GM19035 (cell line): ENCODE results near the gene KRT14.
"Not testable (repeated sequence)": the region's sequence is repeated elsewhere in the genome, so short reads cannot be mapped to it uniquely, and the experiment has no call there.

ENCODE experiments used
- ATAC-seq: cut with Tn5 transposase; IDR thresholded peaks from one replicate; pipeline ENCODE4 v1.9.1; 2021; ENCODE audit not compliant: unreplicated experiment

KRT14 gene

DNA sequence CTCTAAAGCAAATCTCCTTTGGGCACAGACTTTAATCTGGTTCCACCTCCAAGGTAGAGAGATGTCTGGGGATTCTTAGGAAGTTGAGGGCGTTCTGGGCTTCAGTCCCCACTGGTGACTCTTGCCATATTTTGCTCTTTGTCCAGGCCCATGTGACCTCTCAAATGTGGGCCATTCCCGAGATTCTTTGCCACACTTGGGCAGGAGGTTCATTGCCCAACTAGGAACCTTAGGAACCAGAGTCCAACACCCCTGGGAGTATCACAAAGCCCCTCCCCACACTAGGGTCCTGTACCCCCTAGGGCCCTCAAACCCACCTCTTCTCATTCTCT lies 6.5 kb downstream of the KRT14 start:
- no peak for ATAC-seq

DNA sequence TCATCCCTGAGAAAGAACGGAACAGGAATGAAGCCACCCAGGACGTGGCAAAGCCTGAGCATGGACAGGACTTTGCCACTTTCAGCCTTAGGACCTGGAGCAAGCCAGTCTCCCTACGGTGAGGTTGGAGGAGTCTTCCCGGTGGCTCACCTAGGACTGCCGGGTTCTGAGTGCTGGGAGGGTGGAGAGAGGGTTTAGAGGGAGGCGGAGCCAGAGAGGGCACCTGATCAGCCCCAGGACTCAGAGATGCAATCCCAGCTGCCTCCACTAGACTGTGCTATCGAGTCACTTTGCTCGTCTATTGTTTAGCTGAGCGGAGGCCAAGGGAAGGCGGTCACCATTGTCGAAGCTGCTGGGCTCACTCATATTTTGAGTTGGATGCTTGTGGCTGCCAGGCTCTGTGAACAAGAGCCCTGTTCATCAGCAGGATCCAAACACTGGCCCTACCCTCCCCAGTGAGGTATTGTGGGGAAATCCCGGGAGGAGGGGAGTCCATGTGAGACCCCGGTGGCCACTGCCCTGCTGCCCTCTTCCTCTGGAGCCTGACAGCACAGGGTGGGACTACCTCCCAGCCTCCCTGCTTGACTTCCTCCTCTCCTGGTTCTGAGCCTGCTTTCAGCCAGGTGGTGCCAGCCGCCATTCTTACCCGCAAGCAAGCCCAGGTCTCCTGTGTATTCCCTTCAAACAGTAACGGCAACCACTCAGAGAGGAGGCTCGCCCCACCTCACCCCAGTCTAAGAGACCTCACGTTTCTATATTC lies 7.0 kb downstream of the KRT14 start:
- ATAC-seq, result no peak

DNA sequence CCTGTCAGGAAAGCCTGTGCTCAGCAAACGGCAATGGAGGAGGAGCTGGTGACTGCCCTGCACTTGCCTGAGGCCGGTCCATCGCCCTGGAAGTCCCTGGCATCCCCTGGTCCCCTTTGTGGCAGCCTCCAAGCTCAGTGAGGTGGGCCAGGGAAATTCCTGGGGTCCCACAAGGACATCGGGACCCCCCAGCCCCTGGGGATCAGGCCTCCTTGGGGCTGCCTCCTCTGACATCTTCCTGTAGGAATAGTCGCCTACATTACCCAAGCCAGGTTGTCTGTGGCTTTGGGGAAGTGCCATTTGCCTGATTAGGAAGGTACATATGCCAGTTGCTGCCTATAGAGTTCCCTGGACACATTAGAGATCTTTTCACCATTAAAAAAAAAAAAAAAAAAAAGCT lies 7.7 kb downstream of the KRT14 start:
- no peak for ATAC-seq

DNA sequence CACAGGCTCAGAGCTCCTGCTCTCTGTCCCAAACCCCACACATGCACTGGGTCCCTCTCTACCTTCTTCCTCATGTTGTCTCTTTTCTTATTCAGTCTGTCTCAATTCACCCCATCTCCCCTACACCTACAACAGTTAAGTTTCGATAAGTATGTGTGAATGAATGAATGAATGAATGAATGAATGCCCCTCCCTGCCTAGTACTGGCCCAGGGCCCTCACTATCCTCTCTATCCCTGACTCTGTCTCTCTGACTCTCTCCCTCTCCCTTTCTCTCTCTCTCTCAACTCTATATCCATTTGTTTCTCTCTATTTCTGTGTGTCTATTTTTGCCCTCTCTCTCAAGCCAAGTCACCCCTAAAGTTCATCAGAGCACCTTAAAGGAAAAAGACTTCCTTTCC lies 8.2 kb downstream of the KRT14 start:
- ATAC-seq, result no peak

DNA sequence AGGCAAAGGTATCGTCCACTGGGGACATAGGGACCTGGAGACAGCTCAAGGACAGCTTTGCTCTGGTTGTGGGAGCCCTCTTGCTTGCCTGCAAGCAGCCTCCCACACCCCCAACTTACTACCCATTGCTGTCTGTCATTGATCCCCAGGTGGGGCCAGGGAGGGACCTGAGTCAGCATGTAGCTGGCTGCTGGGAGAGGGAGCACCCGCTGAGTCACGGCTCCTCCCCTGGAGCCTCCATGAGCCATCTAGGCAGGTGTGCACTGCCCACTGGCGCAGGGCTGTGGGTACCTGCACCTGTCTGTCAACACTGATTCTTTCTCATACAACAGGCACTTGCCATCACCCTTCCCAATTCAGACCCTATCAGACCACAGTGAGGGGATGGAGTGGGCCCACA lies 10.0 kb downstream of the KRT14 start:
- ATAC-seq, result not testable (repeated sequence)

DNA sequence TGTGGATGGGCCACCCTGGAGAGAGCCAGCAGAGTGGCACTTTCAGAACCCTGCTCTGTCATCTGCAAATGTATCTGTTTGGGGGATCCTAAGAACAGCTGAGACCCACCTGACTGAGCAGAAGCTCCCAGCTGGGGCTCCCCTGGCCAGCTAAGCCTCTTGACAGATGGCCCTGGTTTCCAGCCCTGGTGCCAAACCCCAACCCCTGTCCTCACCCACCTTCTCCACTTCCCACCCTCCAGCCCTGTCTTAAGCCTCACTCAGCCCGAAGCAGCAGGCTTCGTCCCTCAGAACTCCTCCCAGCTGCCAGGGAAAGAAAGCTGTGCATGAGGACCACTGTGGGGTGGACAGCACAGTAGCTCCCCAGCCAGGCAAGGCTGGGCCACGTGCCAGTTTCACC lies 11.4 kb downstream of the KRT14 start:
- ATAC-seq, result no peak

DNA sequence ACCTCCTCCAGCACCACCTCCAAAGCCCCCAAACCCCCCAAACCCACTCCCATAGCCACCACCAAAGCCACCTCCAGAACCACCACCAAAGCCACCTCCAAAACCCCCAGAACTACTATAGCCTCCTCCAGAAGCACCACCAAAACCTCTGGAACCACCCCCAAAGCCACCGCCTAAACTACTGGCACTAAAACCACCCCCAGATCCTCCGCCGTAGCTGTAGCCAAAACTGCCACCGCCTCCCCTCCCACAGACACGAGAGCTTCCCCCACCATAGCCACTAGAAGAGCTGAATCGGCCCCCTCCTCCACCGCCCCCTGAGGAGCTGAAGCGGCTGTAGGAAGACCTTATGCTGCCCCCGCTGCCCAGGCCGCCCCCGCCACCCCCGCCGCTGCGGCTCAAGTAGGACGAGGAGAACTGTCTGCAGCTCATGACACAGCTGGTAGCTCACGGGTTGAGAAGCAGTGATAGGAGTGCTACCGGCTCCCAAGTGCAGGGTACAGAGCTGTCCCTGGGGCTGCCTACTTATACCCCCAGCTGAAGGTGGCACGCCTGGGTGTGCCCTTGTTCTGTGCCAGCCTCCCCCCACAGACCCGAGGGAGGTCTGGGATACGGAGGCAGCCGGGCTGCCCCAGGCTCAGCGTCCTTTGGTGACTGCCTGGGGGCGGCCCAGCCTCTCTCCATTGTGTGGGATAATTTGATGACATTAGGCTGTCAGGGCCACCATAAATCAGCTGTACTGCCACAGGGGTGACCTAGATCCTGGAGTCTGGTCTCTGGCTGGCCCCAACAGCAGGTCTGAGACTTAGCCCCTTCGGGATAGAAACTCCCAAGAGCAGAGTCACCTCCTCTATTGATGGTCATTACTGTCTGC lies 14.9 kb downstream of the KRT14 start, which contains the start of gene KRT9:
Gene KRT9, minus strand, starts transcription at position 499 of the 874 bp plus-strand sequence. Its CDS starts 67 bp downstream, at position 432.
- no peak for ATAC-seq

DNA sequence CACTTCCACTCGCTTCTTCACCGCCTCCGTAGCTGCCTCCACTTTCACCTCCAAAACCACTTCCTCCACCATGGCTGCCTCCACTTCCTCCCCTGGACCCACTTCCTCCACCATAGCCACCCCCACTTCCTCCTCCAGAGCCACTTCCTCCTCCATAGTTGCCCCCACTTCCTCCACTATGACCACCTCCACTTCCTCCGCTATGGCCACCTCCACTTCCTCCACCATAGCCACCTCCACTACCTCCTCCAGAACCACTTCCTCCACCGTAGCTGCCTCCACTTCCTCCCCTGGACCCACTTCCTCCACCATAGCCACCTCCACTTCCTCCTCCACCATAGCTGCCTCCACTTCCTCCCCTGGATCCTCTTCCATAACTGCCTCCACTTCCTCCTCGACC lies 19.4 kb downstream of the KRT14 start:
- ATAC-seq, result no peak

DNA sequence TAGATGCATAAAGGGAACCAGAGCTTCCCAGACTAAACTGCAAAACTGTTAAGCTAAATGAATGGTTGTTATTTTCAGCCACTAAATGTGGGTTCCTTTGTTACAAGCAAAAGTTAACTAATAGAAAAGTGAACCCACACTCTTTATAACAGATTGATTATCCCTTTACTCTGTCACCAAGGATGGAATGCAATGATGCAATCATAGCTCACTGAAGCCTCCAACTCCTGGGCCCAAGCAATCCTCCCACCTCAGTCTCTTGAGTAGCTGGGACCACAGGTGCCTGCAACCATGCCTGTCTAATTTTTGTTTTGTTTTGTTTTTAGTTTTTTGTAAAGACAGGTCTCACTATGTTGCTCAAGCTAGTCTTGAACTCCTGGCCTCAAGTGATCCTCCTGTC lies 21.4 kb downstream of the KRT14 start:
- no peak for ATAC-seq

DNA sequence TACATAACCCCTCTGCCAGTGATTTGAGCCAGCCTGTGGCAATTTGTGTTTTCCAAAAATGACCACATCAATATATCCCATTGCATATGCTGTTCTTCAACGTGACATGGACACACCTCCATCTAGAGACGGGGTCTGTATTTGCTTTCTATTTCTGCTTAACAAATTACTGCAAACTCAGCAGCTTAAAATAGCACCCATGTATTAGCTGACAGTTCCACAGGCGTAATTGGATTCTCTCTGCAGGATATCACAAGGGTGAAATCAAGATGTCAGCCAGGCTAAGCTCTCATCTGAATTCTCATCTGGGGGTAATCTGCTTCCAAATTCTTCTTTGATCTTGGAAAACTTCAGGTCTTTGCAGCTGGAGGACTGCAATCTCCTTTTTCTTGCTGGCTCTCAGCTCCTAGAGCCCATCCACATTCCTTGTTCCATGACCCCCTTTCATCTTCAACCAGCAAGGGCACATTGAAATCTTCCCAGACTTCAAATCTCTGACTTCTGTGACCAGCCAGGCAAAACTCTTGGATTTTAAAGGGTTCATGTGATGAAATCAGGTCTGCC lies 23.0 kb downstream of the KRT14 start:
- ATAC-seq, result no peak

DNA sequence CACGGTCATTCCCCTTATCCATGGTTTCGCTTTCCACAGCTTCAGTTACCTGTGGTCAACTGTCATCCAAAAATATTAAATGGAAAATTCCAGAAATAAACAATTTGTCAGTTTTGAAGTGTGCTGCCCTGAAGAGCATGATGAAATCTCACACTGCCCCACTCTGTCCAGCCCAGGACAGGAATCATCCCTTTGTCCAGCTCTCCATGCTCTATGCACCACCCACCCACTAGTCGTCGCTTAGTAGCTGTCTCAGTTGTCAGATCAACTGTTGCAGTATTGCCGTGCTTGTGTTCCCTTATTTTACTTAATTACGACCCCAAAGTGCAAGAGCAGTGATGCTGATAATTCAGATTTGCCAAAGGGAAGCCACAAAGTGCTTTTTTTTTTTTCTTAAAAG lies 25.1 kb downstream of the KRT14 start:
- no peak for ATAC-seq

DNA sequence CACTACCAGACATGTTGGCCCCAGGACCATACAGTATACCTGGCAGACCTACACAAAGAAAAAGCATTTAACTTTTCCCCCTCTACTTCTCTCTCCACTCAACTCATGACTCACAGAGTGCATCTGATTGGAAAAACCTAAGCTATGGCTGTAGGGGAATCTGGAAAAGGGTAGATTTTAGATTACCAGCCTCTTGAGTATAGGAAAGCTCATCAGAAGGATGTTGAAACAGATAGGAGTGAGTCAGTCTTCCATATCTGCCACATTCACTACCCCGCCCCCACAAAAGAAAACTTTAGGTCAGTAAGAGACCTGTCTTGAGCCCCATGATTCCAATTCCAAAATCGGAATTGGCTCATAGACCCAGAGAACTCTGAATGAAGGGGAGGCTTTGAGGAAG lies 27.1 kb downstream of the KRT14 start:
- ATAC-seq, result no peak

DNA sequence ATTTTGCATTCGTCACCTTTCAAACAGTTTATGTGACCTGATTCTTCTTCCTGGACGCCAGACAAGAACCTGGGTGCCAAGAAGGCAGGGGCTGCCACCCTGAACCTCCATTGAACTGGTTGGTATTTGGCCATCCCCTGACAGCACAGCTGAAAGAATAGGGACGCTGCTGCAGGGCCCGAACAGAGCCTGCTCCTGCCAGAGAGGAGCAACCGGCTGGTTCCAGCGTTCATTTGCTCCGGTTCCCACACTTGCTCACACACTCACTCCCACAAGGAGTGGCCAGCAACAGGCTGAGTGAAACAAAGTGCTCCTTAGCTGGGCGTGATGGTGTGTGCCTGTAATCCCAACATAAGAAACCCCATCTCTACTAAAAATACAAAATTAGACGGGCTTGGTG lies 29.8 kb downstream of the KRT14 start:
- no peak for ATAC-seq

DNA sequence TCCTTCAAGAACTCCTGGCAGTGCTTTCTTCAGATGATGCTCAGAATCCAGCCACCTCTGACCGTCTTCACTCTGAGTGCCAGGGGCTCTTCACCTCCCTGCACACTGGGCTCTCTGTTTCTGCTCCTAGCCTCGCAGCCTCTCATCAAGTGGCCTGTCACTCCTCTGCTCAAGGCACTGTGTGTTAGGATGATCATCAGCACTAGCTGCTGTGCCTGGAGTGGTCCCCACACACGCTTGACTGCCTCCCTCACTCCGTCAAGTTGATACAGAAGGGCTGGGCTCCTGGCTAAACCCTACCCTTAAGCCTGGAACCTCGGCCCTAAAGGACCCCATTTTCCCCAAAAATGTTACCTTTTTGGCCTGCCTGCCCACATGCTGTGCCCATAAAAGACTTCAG lies 30.4 kb downstream of the KRT14 start:
- no peak for ATAC-seq

DNA sequence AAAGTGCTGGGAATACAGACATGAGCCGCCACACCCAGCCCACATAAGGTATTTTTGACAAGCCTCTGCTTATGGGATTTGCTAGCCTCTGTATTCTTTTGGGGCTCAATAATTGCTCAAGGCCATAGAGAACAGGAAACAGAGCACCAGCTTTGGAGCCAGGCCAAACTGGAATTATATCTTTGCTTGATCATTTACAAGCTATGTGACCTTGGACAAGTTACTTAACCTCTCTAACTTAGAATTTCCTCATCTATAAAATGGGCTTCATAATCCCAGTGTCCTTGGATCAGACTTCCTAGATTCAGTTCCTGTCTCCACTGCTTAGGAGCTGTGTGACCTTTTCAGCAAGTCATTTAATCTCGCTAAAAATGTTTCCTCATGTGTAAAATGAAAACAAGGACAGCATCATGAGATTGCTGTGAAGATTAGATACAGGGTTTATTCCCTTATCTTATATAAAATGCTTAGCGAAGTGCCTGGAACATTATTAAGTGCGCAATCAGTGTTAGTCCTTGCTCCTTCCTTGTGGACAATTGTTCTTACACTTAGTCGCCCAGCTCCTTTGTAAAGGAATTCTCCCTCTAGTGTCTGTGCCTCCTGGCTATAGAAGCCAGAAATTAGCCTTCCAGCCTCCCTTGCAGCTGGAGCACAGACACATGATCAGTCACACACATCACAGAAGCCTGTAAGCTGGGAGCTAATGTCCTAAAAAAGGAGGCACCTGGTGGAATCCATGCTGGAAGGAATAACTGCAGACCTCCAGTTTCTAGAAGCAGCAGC lies 31.4 kb downstream of the KRT14 start:
- no peak for ATAC-seq

DNA sequence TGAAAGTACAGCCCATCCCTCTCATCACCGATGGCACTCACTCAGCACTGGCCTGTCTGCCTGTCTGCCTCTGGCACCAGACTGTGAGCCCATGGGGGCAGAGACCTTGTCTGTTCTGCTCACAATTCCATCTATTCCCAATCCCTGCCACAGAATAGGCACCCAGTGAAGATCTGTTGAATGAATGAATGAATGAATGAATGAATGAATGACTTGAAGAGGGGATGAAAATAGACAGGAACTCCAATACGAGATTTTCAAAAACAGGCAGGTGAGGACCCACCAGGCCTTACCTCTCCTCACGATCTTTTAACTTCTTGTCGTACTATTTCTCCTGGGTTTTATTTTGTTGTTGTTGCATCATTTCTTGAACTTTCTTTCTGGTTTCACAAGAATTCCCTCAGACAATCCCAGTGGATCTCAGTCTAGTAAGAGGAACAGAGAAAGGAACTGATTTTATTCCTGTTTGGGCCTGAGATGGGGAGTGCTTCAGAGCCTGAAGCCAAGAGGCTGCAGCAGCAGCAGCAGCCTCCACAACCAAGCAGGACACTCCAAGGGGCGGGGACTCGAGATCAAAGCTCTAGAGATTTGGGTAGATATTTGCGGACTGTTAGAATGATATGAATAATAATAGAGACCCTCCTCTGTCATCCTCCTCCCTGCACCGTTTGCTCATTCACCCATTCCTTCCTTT lies 32.6 kb downstream of the KRT14 start:
- no peak for ATAC-seq

DNA sequence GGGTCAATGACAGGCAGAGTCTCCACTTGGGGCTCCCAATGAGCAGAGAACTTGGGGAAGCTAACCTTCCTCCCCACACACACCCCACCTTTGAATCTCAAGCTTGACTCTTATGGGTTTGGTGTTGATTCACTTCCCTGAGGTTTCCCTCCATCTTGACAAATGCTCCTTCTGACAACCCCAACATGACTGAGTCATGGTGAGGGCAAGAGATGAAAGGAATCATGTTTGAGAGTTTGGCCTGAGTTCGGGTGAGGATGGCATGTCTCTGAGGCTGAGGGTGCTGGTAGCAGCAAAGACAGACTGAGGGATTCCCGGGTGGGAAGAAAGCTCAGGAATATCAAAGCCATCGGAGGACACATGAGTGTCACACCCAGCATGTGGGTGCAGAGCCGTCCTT lies 33.5 kb downstream of the KRT14 start:
- no peak for ATAC-seq

DNA sequence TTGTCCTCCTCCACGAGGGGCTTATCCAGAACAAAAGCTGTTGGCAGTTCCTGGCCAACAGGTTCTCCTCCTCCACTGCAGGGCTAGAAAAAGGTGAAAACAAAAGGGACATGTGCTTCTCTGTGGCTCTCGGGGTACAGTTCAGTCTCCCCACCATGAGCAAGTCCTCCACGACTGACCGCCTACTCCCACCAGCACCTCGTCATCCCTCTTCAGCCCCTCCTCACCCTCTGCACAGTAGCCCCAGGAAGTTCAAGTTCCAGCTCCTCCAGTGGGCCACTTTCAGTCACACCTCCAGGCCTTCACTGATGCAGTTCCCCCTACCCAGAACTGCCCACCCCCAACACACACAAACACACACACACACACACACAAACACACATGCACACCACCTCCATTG lies 34.2 kb downstream of the KRT14 start:
- no peak for ATAC-seq

DNA sequence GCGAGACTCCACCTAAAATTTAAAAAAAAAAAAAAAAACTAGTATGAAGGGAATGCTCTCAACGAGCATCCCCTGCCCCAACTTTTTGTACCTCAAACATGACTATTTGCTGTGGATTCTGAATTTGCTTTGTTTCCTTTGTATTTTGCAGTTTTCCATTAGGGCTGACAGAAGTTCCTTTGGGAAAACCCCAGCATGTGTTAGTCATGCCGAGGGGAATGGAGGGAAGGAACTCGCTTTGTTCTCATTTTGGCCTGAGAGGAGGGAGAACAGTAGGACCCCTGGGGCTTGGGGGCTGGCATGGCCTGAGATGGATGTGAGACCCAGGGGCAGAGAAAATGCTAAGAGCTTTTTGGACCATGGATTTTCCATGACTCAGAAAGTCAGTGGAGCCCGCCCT lies 35.3 kb downstream of the KRT14 start:
- ATAC-seq, result no peak

DNA sequence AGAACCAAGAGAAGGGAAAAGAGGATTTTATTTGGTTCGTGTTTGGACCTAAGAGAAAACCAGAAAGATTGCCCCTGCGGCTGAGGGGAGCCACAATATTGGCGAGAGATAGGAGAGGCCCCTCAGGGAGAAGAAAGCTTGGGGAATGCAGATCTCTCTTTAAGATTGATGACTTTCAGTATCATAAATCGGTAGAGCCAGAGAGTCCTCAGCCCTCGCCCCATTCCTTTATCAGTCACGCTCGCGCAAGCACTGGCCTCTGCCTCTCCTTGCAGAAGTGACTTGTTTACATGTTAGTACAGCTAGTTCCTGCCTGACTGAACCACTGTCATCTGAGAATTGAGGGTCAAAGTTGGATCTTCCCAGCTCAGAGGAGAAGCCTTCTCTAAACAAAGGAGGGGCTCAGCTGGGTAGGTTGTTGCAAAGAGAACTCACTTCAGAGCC lies 37.1 kb downstream of the KRT14 start:
- ATAC-seq, result no peak
